HepG2 (cell line): ENCODE data around the gene ACSM5.

Experiments used
- MAFK ChIP-seq, 2 experiments: IDR thresholded peaks in 1 of 2; conservative IDR thresholded peaks in 1 of 2; 2 replicates each; pipeline ENCODE4 v1.6.1; 2011; ENCODE audit warnings: improper control_type of control experiment in 2 of 2, low read length in 2 of 2
- ZIK1 ChIP-seq: sonication (generic); formaldehyde crosslinking; IDR thresholded peaks from 2 replicates; pipeline ENCODE4 v1.5.0; 2020; ENCODE audit warnings: mild to moderate bottlenecking, low read depth, missing genetic modification reagents, borderline replicate concordance
- ZMYM3 ChIP-seq: sonication (generic); formaldehyde crosslinking; IDR thresholded peaks from 2 replicates; pipeline ENCODE4 v1.5.1; 2020; ENCODE audit warnings: mild to moderate bottlenecking, missing genetic modification reagents
- ZNF616 ChIP-seq: sonication (generic); formaldehyde crosslinking; IDR thresholded peaks from 2 replicates; pipeline ENCODE4 v1.5.0; 2020; ENCODE audit warnings: low read depth, mild to moderate bottlenecking, missing genetic modification reagents
- TF ChIP-seq, protein P1 (sequence below): sonication (generic); formaldehyde crosslinking; IDR thresholded peaks from 2 replicates; pipeline ENCODE4 v1.5.0; 2020; ENCODE audit warnings: mild to moderate bottlenecking, missing genetic modification reagents, moderate library complexity
- TF ChIP-seq, protein P2 (sequence below), 2 experiments: IDR thresholded peaks; 2 replicates each; pipeline ENCODE4 v1.6.1; 2011 to 2012; ENCODE audit warnings: low read length in 2 of 2, borderline replicate concordance in 1 of 2, low read depth in 1 of 2, mild to moderate bottlenecking in 1 of 2, moderate library complexity in 1 of 2

DNA sequence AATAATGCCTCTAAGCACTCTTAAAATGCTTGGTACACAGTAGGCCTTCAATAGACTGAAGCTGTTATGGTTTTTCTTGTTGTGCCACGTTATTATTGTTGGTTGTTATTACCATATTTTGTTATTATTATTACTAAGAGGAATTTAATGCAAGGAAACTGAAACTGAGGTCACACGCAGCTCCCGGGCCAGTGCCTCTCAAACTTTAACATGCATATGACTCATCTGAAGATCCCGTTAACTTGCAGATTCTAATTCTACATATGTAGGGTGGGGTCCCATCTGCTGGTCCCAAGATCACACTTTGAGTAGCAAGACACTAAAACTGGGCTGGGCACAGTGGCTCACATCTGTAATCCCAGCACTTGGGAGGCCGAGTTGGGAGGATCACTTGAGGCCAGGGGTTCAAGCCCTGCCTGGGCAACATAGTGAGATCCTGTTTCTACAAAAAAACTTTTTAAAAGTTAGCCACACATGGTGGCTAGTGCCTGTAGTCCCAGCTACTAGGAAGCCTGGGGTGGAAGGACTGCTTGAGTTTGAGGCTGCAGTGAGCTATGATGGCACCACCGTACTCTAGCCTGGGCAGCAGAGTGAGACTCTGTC lies 888 bp downstream of the ACSM5 start:
- TF ChIP-seq, protein P1, sequence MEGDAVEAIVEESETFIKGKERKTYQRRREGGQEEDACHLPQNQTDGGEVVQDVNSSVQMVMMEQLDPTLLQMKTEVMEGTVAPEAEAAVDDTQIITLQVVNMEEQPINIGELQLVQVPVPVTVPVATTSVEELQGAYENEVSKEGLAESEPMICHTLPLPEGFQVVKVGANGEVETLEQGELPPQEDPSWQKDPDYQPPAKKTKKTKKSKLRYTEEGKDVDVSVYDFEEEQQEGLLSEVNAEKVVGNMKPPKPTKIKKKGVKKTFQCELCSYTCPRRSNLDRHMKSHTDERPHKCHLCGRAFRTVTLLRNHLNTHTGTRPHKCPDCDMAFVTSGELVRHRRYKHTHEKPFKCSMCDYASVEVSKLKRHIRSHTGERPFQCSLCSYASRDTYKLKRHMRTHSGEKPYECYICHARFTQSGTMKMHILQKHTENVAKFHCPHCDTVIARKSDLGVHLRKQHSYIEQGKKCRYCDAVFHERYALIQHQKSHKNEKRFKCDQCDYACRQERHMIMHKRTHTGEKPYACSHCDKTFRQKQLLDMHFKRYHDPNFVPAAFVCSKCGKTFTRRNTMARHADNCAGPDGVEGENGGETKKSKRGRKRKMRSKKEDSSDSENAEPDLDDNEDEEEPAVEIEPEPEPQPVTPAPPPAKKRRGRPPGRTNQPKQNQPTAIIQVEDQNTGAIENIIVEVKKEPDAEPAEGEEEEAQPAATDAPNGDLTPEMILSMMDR (CRISPR knock-in tag): no peak
- TF ChIP-seq MAFK (conservative IDR thresholded peaks at IDR 0.05 in 1 of 2, IDR thresholded peaks at IDR 0.05 in 1 of 2; ENCODE audit: low read length in 2 of 2) (no peak), ZIK1 (CRISPR knock-in tag) (no peak), ZMYM3 (CRISPR knock-in tag) (peak; percentile 80), ZNF616 (CRISPR knock-in tag) (no peak)
- TF ChIP-seq, protein P2, sequence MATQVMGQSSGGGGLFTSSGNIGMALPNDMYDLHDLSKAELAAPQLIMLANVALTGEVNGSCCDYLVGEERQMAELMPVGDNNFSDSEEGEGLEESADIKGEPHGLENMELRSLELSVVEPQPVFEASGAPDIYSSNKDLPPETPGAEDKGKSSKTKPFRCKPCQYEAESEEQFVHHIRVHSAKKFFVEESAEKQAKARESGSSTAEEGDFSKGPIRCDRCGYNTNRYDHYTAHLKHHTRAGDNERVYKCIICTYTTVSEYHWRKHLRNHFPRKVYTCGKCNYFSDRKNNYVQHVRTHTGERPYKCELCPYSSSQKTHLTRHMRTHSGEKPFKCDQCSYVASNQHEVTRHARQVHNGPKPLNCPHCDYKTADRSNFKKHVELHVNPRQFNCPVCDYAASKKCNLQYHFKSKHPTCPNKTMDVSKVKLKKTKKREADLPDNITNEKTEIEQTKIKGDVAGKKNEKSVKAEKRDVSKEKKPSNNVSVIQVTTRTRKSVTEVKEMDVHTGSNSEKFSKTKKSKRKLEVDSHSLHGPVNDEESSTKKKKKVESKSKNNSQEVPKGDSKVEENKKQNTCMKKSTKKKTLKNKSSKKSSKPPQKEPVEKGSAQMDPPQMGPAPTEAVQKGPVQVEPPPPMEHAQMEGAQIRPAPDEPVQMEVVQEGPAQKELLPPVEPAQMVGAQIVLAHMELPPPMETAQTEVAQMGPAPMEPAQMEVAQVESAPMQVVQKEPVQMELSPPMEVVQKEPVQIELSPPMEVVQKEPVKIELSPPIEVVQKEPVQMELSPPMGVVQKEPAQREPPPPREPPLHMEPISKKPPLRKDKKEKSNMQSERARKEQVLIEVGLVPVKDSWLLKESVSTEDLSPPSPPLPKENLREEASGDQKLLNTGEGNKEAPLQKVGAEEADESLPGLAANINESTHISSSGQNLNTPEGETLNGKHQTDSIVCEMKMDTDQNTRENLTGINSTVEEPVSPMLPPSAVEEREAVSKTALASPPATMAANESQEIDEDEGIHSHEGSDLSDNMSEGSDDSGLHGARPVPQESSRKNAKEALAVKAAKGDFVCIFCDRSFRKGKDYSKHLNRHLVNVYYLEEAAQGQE (IDR thresholded peaks at IDR 0.05; ENCODE audit: borderline replicate concordance in 1 of 2, low read depth in 1 of 2, low read length in 2 of 2): no peak
